MM.1S (cell line): Measurements from ENCODE around the gene PRIMA1.

Experiments used
- DNase-seq: peaks from one replicate; pipeline ENCODE4 v3.0.0-alpha.2; 2015
- H2AFZ ChIP-seq: fragments of 300-600 bp; sonication (generic); 2 replicates; pipeline ENCODE4 v1.6.0; 2016; ENCODE audit warnings: antibody characterized with exemption, low read length
- H3F3A ChIP-seq: fragments of 300-600 bp; sonication (generic); 2 replicates; pipeline ENCODE4 v1.6.1; 2016; ENCODE audit warnings: mild to moderate bottlenecking, antibody characterized with exemption, low read length, moderate library complexity, mixed read lengths; ENCODE audit not compliant: insufficient read depth
- H3K27ac ChIP-seq: fragments of 300-600 bp; sonication (generic); 2 replicates; pipeline ENCODE4 v1.5.1; 2016; ENCODE audit warnings: mild to moderate bottlenecking, low read length
- H3K27me3 ChIP-seq: fragments of 300-600 bp; sonication (generic); replicated peaks from 2 replicates; pipeline ENCODE4 v1.6.0; 2016; ENCODE audit warnings: low read length; ENCODE audit not compliant: insufficient read depth
- H3K36me3 ChIP-seq: fragments of 300-600 bp; sonication (generic); replicated peaks from 2 replicates; pipeline ENCODE4 v1.6.1; 2016; ENCODE audit warnings: mild to moderate bottlenecking, low read length, mixed read lengths; ENCODE audit not compliant: insufficient read depth
- H3K4me1 ChIP-seq: fragments of 300-600 bp; sonication (generic); 2 replicates; pipeline ENCODE4 v1.6.1; 2016; ENCODE audit warnings: low read length, mixed read lengths
- H3K4me2 ChIP-seq: fragments of 300-600 bp; sonication (generic); 2 replicates; pipeline ENCODE4 v1.6.0; 2016; ENCODE audit warnings: low read depth, low read length
- H3K4me3 ChIP-seq: fragments of 300-600 bp; sonication (generic); 2 replicates; pipeline ENCODE4 v1.5.1; 2016; ENCODE audit warnings: low read length, mixed read lengths
- H3K79me2 ChIP-seq: fragments of 300-600 bp; sonication (generic); 2 replicates; pipeline ENCODE4 v1.6.1; 2016; ENCODE audit warnings: mixed run types, low read length, mixed read lengths
- H3K9ac ChIP-seq: fragments of 300-600 bp; sonication (generic); 2 replicates; pipeline ENCODE4 v1.6.1; 2016; ENCODE audit warnings: low read length, mixed read lengths
- H3K9me2 ChIP-seq: fragments of 300-600 bp; sonication (generic); replicated peaks from 2 replicates; pipeline ENCODE4 v1.6.1; 2016; ENCODE audit warnings: mild to moderate bottlenecking, low read length, mixed read lengths; ENCODE audit not compliant: insufficient read depth
- H3K9me3 ChIP-seq: fragments of 300-600 bp; sonication (generic); replicated peaks from 2 replicates; pipeline ENCODE4 v1.6.1; 2016; ENCODE audit warnings: mild to moderate bottlenecking, low read length, mixed read lengths; ENCODE audit not compliant: insufficient read depth
- H4K20me1 ChIP-seq: fragments of 300-600 bp; sonication (generic); 2 replicates; pipeline ENCODE4 v1.6.1; 2016; ENCODE audit warnings: mild to moderate bottlenecking, low read length, moderate library complexity, mixed read lengths; ENCODE audit not compliant: insufficient read depth
- EZH2 ChIP-seq: fragments of 300-600 bp; sonication (generic); optimal IDR thresholded peaks from 2 replicates; pipeline ENCODE3; 2017; ENCODE audit warnings: low read depth, mild to moderate bottlenecking, antibody characterized with exemption, low read length, mixed read lengths
- EZH2phosphoT487 ChIP-seq: fragments of 300-600 bp; sonication (generic); IDR thresholded peaks from 2 replicates; pipeline ENCODE4 v1.6.1; 2018; ENCODE audit warnings: antibody characterized with exemption, low read length
- TF ChIP-seq, protein P1 (sequence below): fragments of 300-600 bp; sonication (generic); IDR thresholded peaks from 2 replicates; pipeline ENCODE4 v1.5.1; 2016; ENCODE audit warnings: antibody characterized with exemption, low read length, mixed read lengths

The PRIMA1 gene

DNA sequence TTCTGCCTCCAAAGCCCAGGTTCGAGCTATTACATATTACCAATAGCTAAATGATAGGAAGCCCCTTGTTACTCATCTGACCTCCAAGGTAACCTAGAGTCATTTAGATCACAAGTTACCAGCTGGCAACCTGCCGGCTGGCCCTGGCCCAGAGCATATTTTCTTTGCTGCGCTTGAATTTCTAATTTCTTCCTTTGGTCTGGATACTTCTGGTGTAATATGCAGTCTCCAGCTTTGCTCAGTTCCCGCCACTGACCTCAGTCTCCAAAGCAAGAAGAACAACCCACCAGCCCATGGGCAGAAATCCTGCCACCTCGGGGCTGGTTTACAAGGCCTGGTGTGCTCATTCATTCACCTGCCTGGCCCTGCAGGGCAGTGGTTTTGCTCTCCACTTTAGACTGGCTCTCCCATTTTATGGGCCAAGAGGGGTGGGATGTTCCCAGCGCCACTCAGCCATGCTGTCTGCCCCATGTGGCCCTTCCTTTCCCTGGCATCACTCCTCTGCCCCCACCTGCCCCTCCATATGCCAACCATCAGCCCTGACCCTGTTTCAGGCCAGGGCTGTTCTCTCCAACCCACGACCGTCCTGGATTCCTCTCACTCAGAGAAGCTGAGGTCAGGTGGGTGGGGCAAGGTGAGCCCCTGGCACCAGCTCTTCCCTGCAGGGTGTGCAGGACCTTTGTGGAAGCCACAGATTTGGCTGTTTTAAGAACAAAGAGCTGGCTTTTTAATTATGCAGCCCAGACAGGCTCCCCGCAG is 76.0 kb downstream of the PRIMA1 start:
- H3K4me2 ChIP-seq = no peak overlapping the region

DNA sequence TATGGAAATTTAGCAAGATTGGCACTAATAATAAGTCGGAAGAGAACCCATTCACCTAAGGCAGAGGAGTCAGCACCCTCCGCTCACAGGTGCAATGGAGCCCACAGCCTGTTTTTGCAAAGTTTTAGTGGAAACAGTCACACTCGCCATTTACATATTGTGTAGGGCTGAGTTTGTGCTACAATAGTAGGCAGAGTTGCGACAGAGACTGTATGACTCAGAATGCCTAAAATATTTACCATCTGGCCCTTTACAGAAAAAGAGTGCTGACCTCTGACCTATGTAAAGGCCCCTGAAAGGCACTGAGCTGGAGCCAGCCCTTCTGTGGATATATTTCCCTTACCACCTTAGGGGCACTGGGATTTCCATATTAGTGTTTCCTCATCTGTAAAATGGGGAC is 79.0 kb downstream of the PRIMA1 start:
- Histone ChIP-seq H3K36me3 (no peaks in the 10 kb centered on the region), H3K9ac (no peak overlapping the region), H3K27ac (no peak overlapping the region), H4K20me1 (no peaks in the 10 kb centered on the region), H3K4me1 (no peaks in the 10 kb centered on the region), H3K79me2 (no peaks in the 10 kb centered on the region), H3K4me2 (no peak overlapping the region), H3K9me2 (no peaks in the 10 kb centered on the region), H3F3A (no peaks in the 10 kb centered on the region), H3K9me3 (no peaks in the 10 kb centered on the region), H3K27me3 (no peaks in the 10 kb centered on the region), H3K4me3 (no peak overlapping the region), H2AFZ (no peak overlapping the region)
- no peak for DNase-seq
- TF ChIP-seq EZH2 (no peak), EZH2phosphoT487 (no peak)
- TF ChIP-seq, protein P1, sequence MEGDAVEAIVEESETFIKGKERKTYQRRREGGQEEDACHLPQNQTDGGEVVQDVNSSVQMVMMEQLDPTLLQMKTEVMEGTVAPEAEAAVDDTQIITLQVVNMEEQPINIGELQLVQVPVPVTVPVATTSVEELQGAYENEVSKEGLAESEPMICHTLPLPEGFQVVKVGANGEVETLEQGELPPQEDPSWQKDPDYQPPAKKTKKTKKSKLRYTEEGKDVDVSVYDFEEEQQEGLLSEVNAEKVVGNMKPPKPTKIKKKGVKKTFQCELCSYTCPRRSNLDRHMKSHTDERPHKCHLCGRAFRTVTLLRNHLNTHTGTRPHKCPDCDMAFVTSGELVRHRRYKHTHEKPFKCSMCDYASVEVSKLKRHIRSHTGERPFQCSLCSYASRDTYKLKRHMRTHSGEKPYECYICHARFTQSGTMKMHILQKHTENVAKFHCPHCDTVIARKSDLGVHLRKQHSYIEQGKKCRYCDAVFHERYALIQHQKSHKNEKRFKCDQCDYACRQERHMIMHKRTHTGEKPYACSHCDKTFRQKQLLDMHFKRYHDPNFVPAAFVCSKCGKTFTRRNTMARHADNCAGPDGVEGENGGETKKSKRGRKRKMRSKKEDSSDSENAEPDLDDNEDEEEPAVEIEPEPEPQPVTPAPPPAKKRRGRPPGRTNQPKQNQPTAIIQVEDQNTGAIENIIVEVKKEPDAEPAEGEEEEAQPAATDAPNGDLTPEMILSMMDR = no peak

More for the DNA sequence above, 76.0 kb downstream of the PRIMA1 start:
- H3K9me3 ChIP-seq = no peaks in the 10 kb centered on the region
- no peak overlapping the region for H2AFZ ChIP-seq
- H3K4me1 ChIP-seq = no peaks in the 10 kb centered on the region
- H4K20me1 ChIP-seq = no peaks in the 10 kb centered on the region
- TF ChIP-seq EZH2 = no peak
- TF ChIP-seq EZH2phosphoT487 = no peak
- TF ChIP-seq, protein P1 = no peak
- no peaks in the 10 kb centered on the region for H3K79me2 ChIP-seq
- no peaks in the 10 kb centered on the region for H3K9me2 ChIP-seq
- no peak overlapping the region for H3K4me3 ChIP-seq
- H3K27ac ChIP-seq = no peak overlapping the region
- DNase-seq = no peak
- H3F3A ChIP-seq = no peaks in the 10 kb centered on the region
- H3K36me3 ChIP-seq = no peaks in the 10 kb centered on the region
- H3K9ac ChIP-seq = no peak overlapping the region
- H3K27me3 ChIP-seq = no peaks in the 10 kb centered on the region

DNA sequence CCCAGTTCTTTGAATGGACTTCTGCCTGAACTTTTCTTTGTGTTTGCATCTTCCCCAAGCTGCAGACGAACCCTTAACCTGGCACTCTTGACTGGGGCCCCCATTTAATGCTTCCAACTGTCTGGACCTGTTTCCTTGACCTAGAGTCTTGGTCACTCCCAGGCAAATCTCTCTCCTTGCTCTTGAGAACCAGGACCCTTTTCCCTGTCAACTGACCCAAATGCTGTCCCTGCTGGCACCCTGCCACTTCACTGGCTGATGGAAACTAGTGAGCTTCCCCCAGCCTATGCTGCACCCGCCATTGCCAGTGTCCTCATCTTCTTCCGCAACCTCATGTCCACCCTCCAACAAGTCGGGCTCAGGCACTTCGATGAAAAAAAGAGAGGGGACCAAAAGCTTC is 79.5 kb downstream of the PRIMA1 start:
- Histone ChIP-seq H2AFZ (no peak overlapping the region), H3K9ac (no peak overlapping the region), H3K27me3 (no peaks in the 10 kb centered on the region), H3K36me3 (no peaks in the 10 kb centered on the region), H3K4me2 (no peak overlapping the region), H3F3A (no peaks in the 10 kb centered on the region), H3K4me3 (no peak overlapping the region), H3K9me2 (no peaks in the 10 kb centered on the region), H3K27ac (no peak overlapping the region), H3K79me2 (no peaks in the 10 kb centered on the region), H3K9me3 (no peaks in the 10 kb centered on the region), H4K20me1 (no peaks in the 10 kb centered on the region), H3K4me1 (no peaks in the 10 kb centered on the region)
- no peak for DNase-seq
- TF ChIP-seq EZH2 = no peak

DNA sequence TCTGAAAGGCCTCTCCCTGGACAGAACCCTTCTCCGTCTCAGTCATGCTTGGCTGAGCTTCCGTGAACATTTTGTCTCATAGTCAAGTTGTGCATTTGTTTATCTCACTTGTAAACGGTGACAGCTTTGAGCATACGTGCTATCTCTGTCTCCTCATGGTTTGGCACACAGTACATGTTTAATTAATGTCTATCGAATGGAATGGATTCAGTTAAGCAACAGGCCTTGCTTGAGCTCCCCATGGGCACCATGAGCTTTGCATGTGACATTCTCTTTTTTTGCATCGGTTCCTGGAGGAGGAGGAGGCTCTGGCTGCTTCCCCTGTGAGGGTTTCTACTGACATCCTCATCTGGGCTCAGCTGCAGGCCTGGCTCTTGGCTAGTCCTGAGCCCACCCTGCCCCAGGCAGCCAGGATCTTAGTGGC is 80.0 kb downstream of the PRIMA1 start:
- no peaks in the 10 kb centered on the region for H3K79me2 ChIP-seq
- no peaks in the 10 kb centered on the region for H3K27me3 ChIP-seq
- H3K27ac ChIP-seq = no peak overlapping the region
- no peaks in the 10 kb centered on the region for H3K36me3 ChIP-seq
- H3K9ac ChIP-seq = no peak overlapping the region
- H3K4me3 ChIP-seq = no peak overlapping the region
- H3K9me3 ChIP-seq = no peaks in the 10 kb centered on the region
- TF ChIP-seq EZH2phosphoT487 (no peak), EZH2 (no peak)
- TF ChIP-seq, protein P1 = no peak
- DNase-seq = no peak
- H3K9me2 ChIP-seq = no peaks in the 10 kb centered on the region
- no peak overlapping the region for H2AFZ ChIP-seq
- no peaks in the 10 kb centered on the region for H3F3A ChIP-seq
- no peak overlapping the region for H3K4me2 ChIP-seq
- no peaks in the 10 kb centered on the region for H3K4me1 ChIP-seq
- no peaks in the 10 kb centered on the region for H4K20me1 ChIP-seq
